ENCODE results near the gene SERPINB2.

GRCh38 chr18:63869374-63869773 is 18.1 kb upstream of the SERPINB2 start:
- TF ChIP-seq EP300 (IDR thresholded peaks at IDR 0.05) (no peak), CTCF (IDR thresholded peaks at IDR 0.05) (no peak), POLR2AphosphoS5 (IDR thresholded peaks at IDR 0.05) (no peak), POLR2A (IDR thresholded peaks at IDR 0.05; ENCODE audit: low read depth) (no peak)
